IgD-negative memory B cell (primary cell): Measurements from ENCODE around the gene RPS15A. TPM values are rescaled to one million over a fixed set of nuclear protein-coding genes. Genes with fewer than 3 reads are reported as not detected.
"Not testable (repeated sequence)": the region's sequence is repeated elsewhere in the genome, so short reads cannot be mapped to it uniquely, and the experiment has no call there.

Source experiments
- H3K27ac Mint-ChIP-seq, 3 donors: one replicate each; pipeline ENCODE4 v1.8.0; 2020 to 2022; ENCODE audit warnings: mild to moderate bottlenecking in 3 of 3, mixed read lengths in 3 of 3, moderate library complexity in 1 of 3
- H3K27me3 Mint-ChIP-seq: one replicate; pipeline ENCODE4 v1.8.0; 2021; ENCODE audit warnings: mixed read lengths
- H3K36me3 Mint-ChIP-seq: one replicate; pipeline ENCODE4 v1.8.0; 2020; ENCODE audit warnings: mild to moderate bottlenecking, mixed read lengths
- H3K4me1 Mint-ChIP-seq, 3 donors: one replicate each; pipeline ENCODE4 v1.8.0; 2020 to 2022; ENCODE audit warnings: mixed read lengths in 3 of 3, mild to moderate bottlenecking in 1 of 3
- H3K4me3 Mint-ChIP-seq, 4 donors: one replicate each; pipeline ENCODE4 v1.8.0; 2020 to 2022; ENCODE audit warnings: mild to moderate bottlenecking in 4 of 4, mixed read lengths in 4 of 4, moderate library complexity in 3 of 4
- H3K9me3 Mint-ChIP-seq, 3 donors: one replicate each; pipeline ENCODE4 v1.8.0; 2020 to 2021; ENCODE audit warnings: mixed read lengths in 3 of 3, mild to moderate bottlenecking in 1 of 3
- polyA plus RNA-seq: library from polyadenylated mRNA; unstranded; fragments of 300-500 nt; fragmentation: Illumina TruSeq; gene quantifications from one replicate; pipeline ENCODE4 v1.2.3, GENCODE V29; 2021

RPS15A gene
- polyA plus RNA-seq, 1 donor from 2014 or later = 3,520 TPM

DNA sequence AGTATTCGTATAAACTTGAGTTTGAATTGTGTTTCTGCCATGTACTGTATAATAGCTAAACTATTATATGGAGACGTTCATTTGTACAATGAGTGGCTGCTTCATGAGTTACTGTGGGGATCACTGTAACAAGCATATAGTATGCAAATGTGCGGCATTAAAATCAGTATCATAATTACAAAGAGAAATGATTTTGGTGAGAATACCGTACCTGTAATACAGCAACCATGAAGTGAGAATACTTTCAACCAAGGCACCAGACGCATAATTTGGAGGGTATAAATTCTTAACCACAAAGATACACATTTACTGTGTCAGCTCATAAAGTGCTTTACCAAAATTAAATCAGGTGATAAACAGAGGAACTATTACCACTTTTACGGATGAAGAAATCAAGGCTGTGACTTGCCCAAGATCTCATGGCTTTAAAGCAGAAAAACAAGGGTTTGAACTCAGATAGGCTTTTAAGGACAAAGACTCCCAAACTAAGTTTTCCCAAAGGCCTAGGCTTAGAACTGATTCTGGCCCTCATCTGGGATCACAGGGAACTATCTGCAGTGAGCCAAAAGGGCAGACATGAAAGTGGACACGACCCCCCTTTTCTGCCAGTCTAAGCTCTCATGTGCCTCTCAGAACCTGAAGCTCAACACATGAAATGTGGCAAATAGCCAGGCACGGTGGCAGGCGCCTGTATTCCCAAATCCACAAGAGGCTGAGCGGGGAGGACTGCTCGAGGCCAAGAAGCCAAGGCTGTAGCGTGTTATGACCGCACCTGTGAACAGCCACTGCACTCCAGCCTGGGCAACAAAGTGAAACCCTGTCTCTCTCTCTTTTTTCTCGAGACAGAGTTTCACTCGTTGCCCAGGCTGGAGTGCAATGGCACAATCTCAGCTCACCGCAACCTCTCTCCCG lies 6.4 kb downstream of the RPS15A start:
- Mint-ChIP-seq H3K36me3 (peaks cover 5% of the 10 kb centered on the region), H3K4me1 (peaks cover 17 to 37% (median 27%) of the 10 kb centered on the region in 3 donors)

GRCh38 chr16:18782697-18783429 lies 7.3 kb downstream of the RPS15A start:
- no peaks in the 10 kb centered on the region for H3K27me3 Mint-ChIP-seq
- peaks cover 6% of the 10 kb centered on the region for H3K36me3 Mint-ChIP-seq
- H3K27ac Mint-ChIP-seq = no peak overlapping the region
- peaks cover 10 to 29% (median 19%) of the 10 kb centered on the region in 3 donors for H3K4me1 Mint-ChIP-seq
- no peaks in the 10 kb centered on the region for H3K9me3 Mint-ChIP-seq
- H3K4me3 Mint-ChIP-seq = no peak overlapping the region

More for the DNA sequence above, 6.4 kb downstream of the RPS15A start:
- Mint-ChIP-seq H3K27ac (peak overlapping the region in 1 of 3 donors; percentile 23), H3K4me3 (peak overlapping the region in 1 of 4 donors; percentile 12), H3K27me3 (no peaks in the 10 kb centered on the region), H3K9me3 (no peaks in the 10 kb centered on the region)

DNA sequence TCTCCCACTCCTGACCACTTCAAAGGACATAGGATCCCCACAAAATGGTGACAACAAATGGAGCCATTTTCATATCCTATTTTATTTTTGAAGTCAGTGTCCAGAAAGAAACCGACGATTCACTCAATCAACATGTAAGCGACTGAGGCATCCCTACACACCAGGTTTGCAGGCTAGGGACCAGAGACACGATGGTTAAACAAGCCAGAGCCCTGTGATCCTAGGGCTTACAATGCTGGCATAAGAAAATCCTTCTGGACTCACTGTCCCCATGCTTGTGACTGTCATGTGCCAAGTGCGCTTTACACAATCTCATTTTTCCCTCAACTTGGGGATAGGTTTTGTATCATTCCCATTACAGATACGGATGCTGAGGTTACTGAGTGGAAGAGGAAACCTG lies 8.9 kb downstream of the RPS15A start:
- not testable (repeated sequence) for H3K4me3 Mint-ChIP-seq, H3K9me3 Mint-ChIP-seq, H3K27ac Mint-ChIP-seq, H3K36me3 Mint-ChIP-seq, H3K27me3 Mint-ChIP-seq
- H3K4me1 Mint-ChIP-seq = peaks cover 0 to 19% (median 9%) of the 10 kb centered on the region in 3 donors

DNA sequence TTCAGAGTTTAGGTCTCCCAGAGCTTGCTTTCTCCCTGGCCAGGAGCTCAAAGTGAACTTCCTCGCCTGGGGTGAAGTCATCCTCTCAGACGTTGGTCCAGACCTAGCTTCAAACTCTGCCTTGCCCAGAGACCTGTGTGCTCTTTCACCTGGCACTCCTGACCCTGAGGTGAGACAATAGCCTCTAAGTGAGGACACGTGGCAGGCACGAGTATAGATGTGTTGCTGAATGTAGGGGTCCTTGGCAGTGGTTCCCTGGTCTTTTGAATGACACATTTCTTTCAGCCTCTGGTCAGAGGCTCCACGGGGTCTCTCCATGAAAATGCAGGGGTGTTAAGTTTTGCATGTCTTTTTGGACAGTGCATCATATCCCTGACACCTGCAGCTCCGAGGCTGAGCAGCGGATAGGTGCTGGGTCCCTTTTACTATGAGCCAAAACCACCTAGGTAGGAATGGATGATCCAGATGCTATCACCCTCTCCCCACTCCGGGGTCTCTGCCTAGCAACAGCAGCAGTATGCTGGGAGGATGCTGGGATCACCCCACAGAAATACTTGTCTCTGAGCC lies 9.6 kb downstream of the RPS15A start:
- not testable (repeated sequence) for H3K4me3 Mint-ChIP-seq, H3K36me3 Mint-ChIP-seq, H3K27ac Mint-ChIP-seq, H3K9me3 Mint-ChIP-seq, H3K27me3 Mint-ChIP-seq
- H3K4me1 Mint-ChIP-seq = peaks cover 0 to 12% (median 6%) of the 10 kb centered on the region in 3 donors

DNA sequence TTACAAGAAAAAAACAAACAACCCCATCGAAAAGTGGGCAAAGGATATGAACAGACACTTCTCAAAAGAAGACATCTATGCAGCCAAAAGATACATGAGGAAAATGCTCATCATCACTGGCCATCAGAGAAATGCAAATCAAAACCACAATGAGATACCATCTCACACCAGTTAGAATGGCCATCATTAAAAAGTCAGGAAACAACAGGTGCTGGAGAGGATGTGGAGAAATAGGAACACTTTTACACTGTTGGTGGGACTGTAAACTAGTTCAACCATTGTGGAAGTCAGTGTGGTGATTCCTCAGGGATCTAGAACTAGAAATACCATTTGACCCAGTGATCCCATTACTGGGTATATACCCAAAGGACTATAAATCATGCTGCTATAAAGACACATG lies 12.5 kb downstream of the RPS15A start:
- not testable (repeated sequence) for H3K4me1 Mint-ChIP-seq, H3K36me3 Mint-ChIP-seq, H3K4me3 Mint-ChIP-seq, H3K27me3 Mint-ChIP-seq, H3K27ac Mint-ChIP-seq, H3K9me3 Mint-ChIP-seq

- peak overlapping the region in 1 of 3 donors; percentile 10 for H3K27ac Mint-ChIP-seq
- not testable (repeated sequence) for H3K4me3 Mint-ChIP-seq, H3K36me3 Mint-ChIP-seq, H3K27me3 Mint-ChIP-seq, H3K9me3 Mint-ChIP-seq, H3K4me1 Mint-ChIP-seq
Measured at GRCh38 chr16:18776334-18776733, 13.8 kb downstream of the RPS15A start.

DNA sequence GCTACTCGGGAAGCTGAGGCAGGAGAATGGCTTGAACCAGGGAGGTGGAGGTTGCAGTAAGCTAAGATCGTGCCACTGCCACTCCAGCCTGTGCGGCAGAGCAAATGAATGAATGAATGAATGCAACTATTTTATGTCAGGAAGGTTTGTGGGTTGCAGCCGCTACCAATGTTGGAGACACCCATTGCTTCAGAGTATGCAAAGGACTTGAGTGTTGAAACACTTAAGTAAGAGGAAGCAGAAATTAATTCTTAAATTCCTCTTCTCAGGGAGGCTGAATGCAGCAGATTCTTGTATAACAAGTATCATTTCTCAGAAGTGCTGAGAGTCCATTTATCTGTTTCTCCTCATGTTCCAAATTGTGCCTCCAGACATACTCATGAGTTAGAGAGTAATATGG lies 15.5 kb downstream of the RPS15A start:
- not testable (repeated sequence) for H3K36me3 Mint-ChIP-seq, H3K9me3 Mint-ChIP-seq, H3K27me3 Mint-ChIP-seq, H3K4me3 Mint-ChIP-seq, H3K4me1 Mint-ChIP-seq, H3K27ac Mint-ChIP-seq

DNA sequence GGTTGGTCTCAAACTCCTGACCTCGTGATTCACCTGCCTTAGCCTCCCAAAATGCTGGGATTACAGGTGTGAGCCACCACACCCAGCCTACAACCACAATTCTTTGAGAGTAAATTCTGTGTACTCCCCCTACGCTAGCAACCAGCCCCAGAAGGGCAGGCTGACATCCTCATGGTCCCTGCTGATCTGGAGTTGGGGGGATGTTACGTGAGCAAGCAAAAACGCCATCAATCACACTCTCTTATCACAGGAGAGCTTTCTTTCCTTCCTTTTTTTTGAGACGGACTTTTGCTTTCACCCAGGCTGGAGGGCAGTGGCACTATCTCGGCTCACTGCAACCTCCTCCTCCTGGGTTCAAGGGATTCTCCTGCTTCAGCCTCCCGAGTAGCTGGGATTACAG lies 18.0 kb downstream of the RPS15A start:
- H3K9me3 Mint-ChIP-seq, H3K27ac Mint-ChIP-seq, H3K4me1 Mint-ChIP-seq, H3K36me3 Mint-ChIP-seq, H3K27me3 Mint-ChIP-seq, H3K4me3 Mint-ChIP-seq: not testable (repeated sequence)

DNA sequence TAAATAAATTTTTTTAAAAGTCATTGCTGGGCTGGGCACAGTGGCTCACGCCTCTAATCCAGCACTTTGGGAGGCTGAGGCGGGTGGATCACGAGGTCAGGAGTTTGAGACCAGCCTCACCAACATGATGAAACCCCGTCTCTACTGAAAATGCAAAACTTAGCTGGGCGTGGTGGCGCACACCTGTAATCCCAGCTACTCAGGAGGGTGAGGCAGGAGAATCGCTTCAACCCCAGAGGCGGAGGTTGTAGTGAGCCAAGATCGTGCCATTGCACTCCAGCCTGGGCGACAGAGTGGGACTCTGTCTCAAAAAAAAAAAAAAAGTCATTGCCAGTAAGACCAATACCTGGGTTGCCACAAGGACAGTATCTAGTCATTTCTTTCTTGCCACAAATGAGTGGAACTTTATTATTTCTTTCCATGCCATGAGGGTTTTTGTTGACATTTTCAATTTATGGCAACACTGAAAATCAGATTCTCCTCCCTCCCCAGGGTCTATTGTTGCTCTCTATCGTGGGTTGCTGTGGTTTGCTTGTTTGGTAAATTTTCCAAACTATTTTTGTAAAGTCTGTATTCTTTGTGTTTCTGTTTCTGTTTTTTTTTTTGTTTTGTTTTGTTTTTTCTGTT lies 19.7 kb downstream of the RPS15A start:
- H3K4me1 Mint-ChIP-seq, H3K27ac Mint-ChIP-seq, H3K4me3 Mint-ChIP-seq, H3K27me3 Mint-ChIP-seq, H3K36me3 Mint-ChIP-seq, H3K9me3 Mint-ChIP-seq: not testable (repeated sequence)

DNA sequence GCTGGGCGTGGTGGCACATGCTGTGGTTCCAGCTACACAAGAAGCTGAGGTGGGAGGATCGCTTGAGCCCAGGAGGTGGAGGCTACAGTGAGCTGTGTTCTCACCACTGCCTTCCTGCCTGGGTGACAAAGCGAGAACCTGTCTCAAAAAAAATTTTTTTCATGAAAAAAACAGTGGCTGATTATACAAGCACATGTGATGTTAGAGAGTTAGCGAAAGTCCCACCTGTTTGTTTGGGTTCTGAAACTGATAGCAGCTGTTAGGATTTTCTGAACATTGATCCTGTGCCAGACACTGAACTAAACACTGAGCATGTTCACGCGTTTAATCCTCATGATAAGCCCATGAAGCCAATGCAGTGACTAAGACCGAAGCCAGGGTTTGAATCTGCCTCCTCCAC lies 22.9 kb downstream of the RPS15A start:
- H3K4me1 Mint-ChIP-seq, H3K27ac Mint-ChIP-seq, H3K36me3 Mint-ChIP-seq, H3K27me3 Mint-ChIP-seq, H3K4me3 Mint-ChIP-seq, H3K9me3 Mint-ChIP-seq: not testable (repeated sequence)

GRCh38 chr16:18762713-18763112 lies 27.4 kb downstream of the RPS15A start:
- not testable (repeated sequence) for H3K36me3 Mint-ChIP-seq, H3K27me3 Mint-ChIP-seq, H3K9me3 Mint-ChIP-seq, H3K4me3 Mint-ChIP-seq, H3K27ac Mint-ChIP-seq, H3K4me1 Mint-ChIP-seq

GRCh38 chr16:18759598-18760520 lies 30.3 kb downstream of the RPS15A start:
- not testable (repeated sequence) for H3K4me1 Mint-ChIP-seq, H3K9me3 Mint-ChIP-seq, H3K4me3 Mint-ChIP-seq, H3K36me3 Mint-ChIP-seq, H3K27me3 Mint-ChIP-seq
- peak overlapping the region in 1 of 3 donors; percentile 57 for H3K27ac Mint-ChIP-seq

GRCh38 chr16:18757960-18758660 lies 32.0 kb downstream of the RPS15A start:
- H3K4me1 Mint-ChIP-seq, H3K4me3 Mint-ChIP-seq, H3K9me3 Mint-ChIP-seq, H3K27ac Mint-ChIP-seq, H3K27me3 Mint-ChIP-seq, H3K36me3 Mint-ChIP-seq: not testable (repeated sequence)

DNA sequence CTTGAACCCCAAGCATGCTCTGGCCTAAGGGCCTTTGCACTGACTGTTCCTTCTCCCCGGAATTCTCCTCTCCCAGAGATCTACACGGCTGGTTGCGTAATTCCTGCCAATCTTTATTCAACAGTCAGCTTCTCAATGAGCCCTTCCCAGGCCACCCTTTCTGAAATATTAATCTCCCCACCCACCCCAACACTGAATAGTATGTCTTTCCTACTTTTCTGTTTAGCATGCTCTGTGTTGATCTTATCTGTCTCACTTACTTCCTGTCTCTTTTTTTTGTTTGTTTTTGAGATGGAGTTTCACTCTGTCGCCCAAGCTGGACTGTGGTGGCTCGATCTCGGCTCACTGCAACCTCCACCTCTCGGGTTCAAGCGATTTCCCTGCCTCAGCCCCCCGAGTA lies 33.5 kb downstream of the RPS15A start:
- not testable (repeated sequence) for H3K27ac Mint-ChIP-seq, H3K9me3 Mint-ChIP-seq, H3K36me3 Mint-ChIP-seq, H3K4me1 Mint-ChIP-seq, H3K4me3 Mint-ChIP-seq, H3K27me3 Mint-ChIP-seq
